ENCODE measurements around the gene ZMYND8. TPM values are rescaled to one million over a fixed set of nuclear protein-coding genes. Genes with fewer than 3 reads are reported as not detected.

ZMYND8 gene
- total and polyA plus RNA-seq, 10 of the 15 experiments (the other 5 are each of a cell fraction or from before 2014, with no cell fraction given) = 12.9 to 54.8 (median 23.1) TPM

DNA sequence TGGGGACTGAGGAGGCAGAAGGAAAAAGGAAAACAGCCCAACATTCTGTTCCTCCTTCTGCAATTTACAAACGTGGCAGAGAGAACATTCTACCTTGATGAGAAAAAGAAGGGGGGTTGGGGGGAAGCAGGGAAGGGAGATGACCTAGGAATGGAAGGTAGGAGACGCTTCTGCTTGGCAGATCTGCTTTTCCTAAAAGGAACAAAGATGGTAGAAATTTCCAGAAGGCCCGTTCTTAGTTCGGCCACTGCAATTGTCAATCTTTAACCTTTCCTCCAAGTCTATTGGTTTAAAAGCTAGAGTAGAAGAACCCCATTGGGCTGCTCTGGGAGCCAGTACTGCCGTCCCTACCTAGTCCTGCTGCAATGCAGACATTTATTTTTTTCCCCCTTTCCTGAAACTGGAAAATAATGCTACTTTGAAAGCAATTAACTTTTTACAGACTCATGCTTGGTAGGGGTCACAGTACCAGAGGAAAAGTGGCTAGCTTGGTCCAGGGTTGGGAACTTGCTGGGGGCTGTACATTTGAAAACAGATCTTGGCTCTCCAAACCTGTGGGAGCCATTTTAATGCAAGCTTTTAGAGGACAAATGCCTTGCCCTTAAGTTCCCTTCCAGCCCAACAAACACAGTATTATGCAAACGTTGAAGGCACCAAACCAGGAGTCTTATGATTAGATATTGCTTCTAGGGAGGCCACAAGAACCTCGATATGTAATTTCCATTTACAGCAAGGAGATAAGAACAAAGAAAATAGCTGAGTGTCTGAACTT is 2.6 kb downstream of the ZMYND8 start:
- in situ Hi-C loops (cut with MboI) = no loop called here
- peaks cover 85% of the 10 kb centered on the region for H3K79me2 ChIP-seq (ENCODE audit: control insufficient read depth, insufficient read depth, low read length)
- WGBS (ENCODE audit: insufficient coverage, insufficient replicate concordance, low lambda C conversion rate, missing lambda C conversion rate) = 55% methylated on average over 7 of the region's 7 CpGs
- no peaks in the 10 kb centered on the region for H3K36me3 ChIP-seq (ENCODE audit: control insufficient read depth in 2 of 2, insufficient read depth in 2 of 2, low read length in 1 of 2)
- H4K20me1 ChIP-seq (ENCODE audit: control insufficient read depth, insufficient read depth) = no peaks in the 10 kb centered on the region
- H3K9me3 ChIP-seq (replicated peaks; ENCODE audit: control insufficient read depth, insufficient read depth, low read length) = no peaks in the 10 kb centered on the region
- ATAC-seq (peak; percentile 41), DNase-seq (ENCODE audit: low read depth, low spot score) (no peak), FAIRE-seq (no peak)
- no peak overlapping the region for H2AFZ ChIP-seq (ENCODE audit: control insufficient read depth, low read depth, low read length)
- peak overlapping the region; percentile 99 for H3K27ac ChIP-seq (ENCODE audit: control insufficient read depth, insufficient read depth)
- SMC1A ChIA-PET (ENCODE audit: uncharacterized antibody, unreplicated experiment) = interaction anchor here (0.8 to 6.5 kb wide), 18 partner anchors 10 to 158 kb away, joined by 3 to 72 read pairs (median 4); no protein-coding TSS in a partner anchor
- intact Hi-C loops (cut with micrococcal nuclease; ENCODE audit: unreplicated experiment) = loop anchor here (5.0 kb wide), 1 partner anchor 82 kb away; no protein-coding TSS in a partner anchor
- TSS peak; percentile 40 for BruUV-seq (replicated peaks)
- peak overlapping the region; percentile 95 for H3K4me2 ChIP-seq (ENCODE audit: control insufficient read depth, insufficient read depth)
- peak overlapping the region; percentile 93 for H3K9ac ChIP-seq (ENCODE audit: control insufficient read depth, insufficient read depth, low read length)
- POLR2A ChIA-PET = interaction anchor here (0.5 to 5.7 kb wide), 13 partner anchors 11 to 153 kb away, joined by 3 to 58 read pairs (median 4); partner anchors contain the start of gene NCOA3
- CTCF ChIA-PET = interaction anchor here (0.6 to 13.0 kb wide), 5 partner anchors 30 to 267 kb away, joined by 3 to 129 read pairs (median 5); no protein-coding TSS in a partner anchor
- H3K4me3 ChIP-seq = peak overlapping the region; percentile 77
- RAD21 ChIA-PET (ENCODE audit: unreplicated experiment) = interaction anchor here (0.6 to 13.0 kb wide), 14 partner anchors 11 to 221 kb away, joined by 3 to 123 read pairs (median 8); partner anchors contain the start of gene NCOA3
- H3K4me1 ChIP-seq (ENCODE audit: control insufficient read depth, insufficient read depth, low read length) = peaks cover 33% of the 10 kb centered on the region
- H3K27me3 ChIP-seq (replicated peaks in 1 of 2; ENCODE audit: control insufficient read depth in 2 of 2, insufficient read depth in 2 of 2, low read length in 1 of 2) = no peaks in the 10 kb centered on the region
- peak; percentile 70 for TF ChIP-seq YY1 (IDR thresholded peaks at IDR 0.05; ENCODE audit: low read depth, low read length)
- TF ChIP-seq NR2F1 (conservative IDR thresholded peaks at IDR 0.05) = no peak
- 0 out of 2 replicates have a peak, but pooled peaks have one; percentile 14 for TF ChIP-seq MTA2 (IDR thresholded peaks at IDR 0.05; ENCODE audit: low read depth)
- TF ChIP-seq, protein P1, sequence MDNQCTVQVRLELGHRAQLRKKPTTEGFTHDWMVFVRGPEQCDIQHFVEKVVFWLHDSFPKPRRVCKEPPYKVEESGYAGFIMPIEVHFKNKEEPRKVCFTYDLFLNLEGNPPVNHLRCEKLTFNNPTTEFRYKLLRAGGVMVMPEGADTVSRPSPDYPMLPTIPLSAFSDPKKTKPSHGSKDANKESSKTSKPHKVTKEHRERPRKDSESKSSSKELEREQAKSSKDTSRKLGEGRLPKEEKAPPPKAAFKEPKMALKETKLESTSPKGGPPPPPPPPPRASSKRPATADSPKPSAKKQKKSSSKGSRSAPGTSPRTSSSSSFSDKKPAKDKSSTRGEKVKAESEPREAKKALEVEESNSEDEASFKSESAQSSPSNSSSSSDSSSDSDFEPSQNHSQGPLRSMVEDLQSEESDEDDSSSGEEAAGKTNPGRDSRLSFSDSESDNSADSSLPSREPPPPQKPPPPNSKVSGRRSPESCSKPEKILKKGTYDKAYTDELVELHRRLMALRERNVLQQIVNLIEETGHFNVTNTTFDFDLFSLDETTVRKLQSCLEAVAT (IDR thresholded peaks at IDR 0.05) = 0 out of 2 replicates have a peak, but pooled peaks have one; percentile 28
- TF ChIP-seq, protein P2, sequence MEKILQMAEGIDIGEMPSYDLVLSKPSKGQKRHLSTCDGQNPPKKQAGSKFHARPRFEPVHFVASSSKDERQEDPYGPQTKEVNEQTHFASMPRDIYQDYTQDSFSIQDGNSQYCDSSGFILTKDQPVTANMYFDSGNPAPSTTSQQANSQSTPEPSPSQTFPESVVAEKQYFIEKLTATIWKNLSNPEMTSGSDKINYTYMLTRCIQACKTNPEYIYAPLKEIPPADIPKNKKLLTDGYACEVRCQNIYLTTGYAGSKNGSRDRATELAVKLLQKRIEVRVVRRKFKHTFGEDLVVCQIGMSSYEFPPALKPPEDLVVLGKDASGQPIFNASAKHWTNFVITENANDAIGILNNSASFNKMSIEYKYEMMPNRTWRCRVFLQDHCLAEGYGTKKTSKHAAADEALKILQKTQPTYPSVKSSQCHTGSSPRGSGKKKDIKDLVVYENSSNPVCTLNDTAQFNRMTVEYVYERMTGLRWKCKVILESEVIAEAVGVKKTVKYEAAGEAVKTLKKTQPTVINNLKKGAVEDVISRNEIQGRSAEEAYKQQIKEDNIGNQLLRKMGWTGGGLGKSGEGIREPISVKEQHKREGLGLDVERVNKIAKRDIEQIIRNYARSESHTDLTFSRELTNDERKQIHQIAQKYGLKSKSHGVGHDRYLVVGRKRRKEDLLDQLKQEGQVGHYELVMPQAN (conservative IDR thresholded peaks at IDR 0.05) = 0 out of 2 replicates have a peak, but pooled peaks have one; percentile 2
- no peak for TF ChIP-seq SP1 (IDR thresholded peaks at IDR 0.05; ENCODE audit: low read depth, low read length)
- no peak for TF ChIP-seq CEBPB (IDR thresholded peaks at IDR 0.05; ENCODE audit: borderline replicate concordance in 1 of 2, low read depth in 2 of 2, low read length in 2 of 2)
- peak; percentile 29; the same call in 1 of the 2 replicates for TF ChIP-seq NFXL1 (IDR thresholded peaks at IDR 0.05; ENCODE audit: borderline replicate concordance)
- TF ChIP-seq MXI1 (IDR thresholded peaks at IDR 0.05; ENCODE audit: low read depth, low read length) = peak; percentile 38; the same call in 1 of the 2 replicates
- TF ChIP-seq SMAD1 (IDR thresholded peaks at IDR 0.05; ENCODE audit: low read depth, partially characterized antibody) = peak; percentile 21
- TF ChIP-seq, protein P3, sequence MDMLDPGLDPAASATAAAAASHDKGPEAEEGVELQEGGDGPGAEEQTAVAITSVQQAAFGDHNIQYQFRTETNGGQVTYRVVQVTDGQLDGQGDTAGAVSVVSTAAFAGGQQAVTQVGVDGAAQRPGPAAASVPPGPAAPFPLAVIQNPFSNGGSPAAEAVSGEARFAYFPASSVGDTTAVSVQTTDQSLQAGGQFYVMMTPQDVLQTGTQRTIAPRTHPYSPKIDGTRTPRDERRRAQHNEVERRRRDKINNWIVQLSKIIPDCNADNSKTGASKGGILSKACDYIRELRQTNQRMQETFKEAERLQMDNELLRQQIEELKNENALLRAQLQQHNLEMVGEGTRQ (IDR thresholded peaks at IDR 0.05; ENCODE audit: borderline replicate concordance, low read depth, low read length) = no peak
- 0 out of 2 replicates have a peak, but pooled peaks have one; percentile 14 for TF ChIP-seq SMARCA5 (IDR thresholded peaks at IDR 0.05)
- TF ChIP-seq BRCA1 (IDR thresholded peaks at IDR 0.05; ENCODE audit: low read depth, low read length) = no peak
- TF ChIP-seq, protein P4, sequence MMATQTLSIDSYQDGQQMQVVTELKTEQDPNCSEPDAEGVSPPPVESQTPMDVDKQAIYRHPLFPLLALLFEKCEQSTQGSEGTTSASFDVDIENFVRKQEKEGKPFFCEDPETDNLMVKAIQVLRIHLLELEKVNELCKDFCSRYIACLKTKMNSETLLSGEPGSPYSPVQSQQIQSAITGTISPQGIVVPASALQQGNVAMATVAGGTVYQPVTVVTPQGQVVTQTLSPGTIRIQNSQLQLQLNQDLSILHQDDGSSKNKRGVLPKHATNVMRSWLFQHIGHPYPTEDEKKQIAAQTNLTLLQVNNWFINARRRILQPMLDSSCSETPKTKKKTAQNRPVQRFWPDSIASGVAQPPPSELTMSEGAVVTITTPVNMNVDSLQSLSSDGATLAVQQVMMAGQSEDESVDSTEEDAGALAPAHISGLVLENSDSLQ (IDR thresholded peaks at IDR 0.05) = peak; percentile 69
- TF ChIP-seq, protein P5, sequence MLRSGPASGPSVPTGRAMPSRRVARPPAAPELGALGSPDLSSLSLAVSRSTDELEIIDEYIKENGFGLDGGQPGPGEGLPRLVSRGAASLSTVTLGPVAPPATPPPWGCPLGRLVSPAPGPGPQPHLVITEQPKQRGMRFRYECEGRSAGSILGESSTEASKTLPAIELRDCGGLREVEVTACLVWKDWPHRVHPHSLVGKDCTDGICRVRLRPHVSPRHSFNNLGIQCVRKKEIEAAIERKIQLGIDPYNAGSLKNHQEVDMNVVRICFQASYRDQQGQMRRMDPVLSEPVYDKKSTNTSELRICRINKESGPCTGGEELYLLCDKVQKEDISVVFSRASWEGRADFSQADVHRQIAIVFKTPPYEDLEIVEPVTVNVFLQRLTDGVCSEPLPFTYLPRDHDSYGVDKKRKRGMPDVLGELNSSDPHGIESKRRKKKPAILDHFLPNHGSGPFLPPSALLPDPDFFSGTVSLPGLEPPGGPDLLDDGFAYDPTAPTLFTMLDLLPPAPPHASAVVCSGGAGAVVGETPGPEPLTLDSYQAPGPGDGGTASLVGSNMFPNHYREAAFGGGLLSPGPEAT (IDR thresholded peaks at IDR 0.05; ENCODE audit: low read depth) = peak; percentile 75; the same call in 1 of the 2 replicates

All from GM12878 (cell line).